ENCODE measurements around the gene NTSR1.

- TF ChIP-seq CBX8 (IDR thresholded peaks at IDR 0.05; ENCODE audit: borderline replicate concordance, low read depth, low read length) (no peak), CTCF (IDR thresholded peaks at IDR 0.05; ENCODE audit: control extremely low read depth in 1 of 3, insufficient read depth in 1 of 3, low read depth in 1 of 3, low read length in 3 of 3) (no peak), EP300 (IDR thresholded peaks at IDR 0.05; ENCODE audit: borderline replicate concordance in 1 of 2, low read depth in 2 of 2, low read length in 2 of 2) (no peak), POLR2AphosphoS5 (IDR thresholded peaks at IDR 0.05; ENCODE audit: low read depth, low read length) (no peak), TEAD4 (IDR thresholded peaks at IDR 0.05; ENCODE audit: low read depth, low read length) (no peak), TAF1 (IDR thresholded peaks at IDR 0.05; ENCODE audit: low read depth, low read length) (no peak), YY1 (IDR thresholded peaks at IDR 0.05; ENCODE audit: low read depth, low read length) (no peak), CREB1 (IDR thresholded peaks at IDR 0.05) (no peak), FOSL1 (IDR thresholded peaks at IDR 0.05; ENCODE audit: insufficient read depth, low read depth, low read length) (no peak), SIX5 (IDR thresholded peaks at IDR 0.05; ENCODE audit: low read depth, low read length) (no peak), EZH2 (IDR thresholded peaks at IDR 0.05; ENCODE audit: low read depth, low read length, severe bottlenecking) (no peak), CEBPB (IDR thresholded peaks at IDR 0.05; ENCODE audit: low read depth, low read length) (no peak), POLR2A (IDR thresholded peaks at IDR 0.05; ENCODE audit: control extremely low read depth in 1 of 2, low read depth in 2 of 2, low read length in 2 of 2) (no peak)
- TF ChIP-seq, protein P1, sequence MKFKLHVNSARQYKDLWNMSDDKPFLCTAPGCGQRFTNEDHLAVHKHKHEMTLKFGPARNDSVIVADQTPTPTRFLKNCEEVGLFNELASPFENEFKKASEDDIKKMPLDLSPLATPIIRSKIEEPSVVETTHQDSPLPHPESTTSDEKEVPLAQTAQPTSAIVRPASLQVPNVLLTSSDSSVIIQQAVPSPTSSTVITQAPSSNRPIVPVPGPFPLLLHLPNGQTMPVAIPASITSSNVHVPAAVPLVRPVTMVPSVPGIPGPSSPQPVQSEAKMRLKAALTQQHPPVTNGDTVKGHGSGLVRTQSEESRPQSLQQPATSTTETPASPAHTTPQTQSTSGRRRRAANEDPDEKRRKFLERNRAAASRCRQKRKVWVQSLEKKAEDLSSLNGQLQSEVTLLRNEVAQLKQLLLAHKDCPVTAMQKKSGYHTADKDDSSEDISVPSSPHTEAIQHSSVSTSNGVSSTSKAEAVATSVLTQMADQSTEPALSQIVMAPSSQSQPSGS (IDR thresholded peaks at IDR 0.05; ENCODE audit: low read length), result no peak
Observed at GRCh38 chr20:62799873-62800272, 91.2 kb downstream of the NTSR1 start.
